ENCODE data around the gene SELP. TPM values are rescaled to one million over a fixed set of nuclear protein-coding genes. Genes with fewer than 3 reads are reported as not detected.

SELP gene
- total and polyA plus RNA-seq, 9 of the 15 experiments (the other 6 are each of a cell fraction or from before 2014, with no cell fraction given), result not detected

DNA sequence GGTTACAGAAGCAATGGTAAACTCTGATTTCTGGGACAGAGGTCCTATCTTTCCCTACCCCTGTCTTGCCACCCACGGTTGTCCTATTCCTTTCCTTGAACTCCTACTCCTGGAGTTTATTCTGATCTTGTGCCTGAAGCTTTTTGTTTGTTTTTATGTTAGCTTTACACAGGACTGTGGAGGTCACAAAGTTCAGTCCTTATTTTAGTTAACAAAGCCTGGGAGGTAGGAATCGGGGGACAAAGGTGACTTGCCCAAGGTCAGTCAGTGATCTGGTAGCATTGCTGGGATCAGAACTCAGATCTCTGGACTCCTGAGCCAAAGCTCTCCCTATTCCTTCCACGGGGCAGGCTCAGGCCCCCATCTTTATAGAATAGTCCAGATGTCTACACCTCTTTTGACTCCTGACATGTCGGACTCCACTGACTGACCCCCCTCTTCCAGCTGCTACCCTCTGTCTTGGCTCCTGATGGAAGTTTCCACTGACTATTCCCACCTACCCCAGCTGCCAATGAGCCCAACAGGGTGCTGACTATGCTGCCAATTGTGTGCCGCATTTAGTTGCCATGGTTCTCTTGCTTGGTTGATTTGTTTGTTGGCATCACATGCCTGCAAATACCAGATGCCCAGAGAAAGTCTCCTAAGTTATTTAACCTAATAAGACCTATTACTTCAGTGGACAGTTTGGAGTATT, 53.5 kb downstream of the SELP start:
- no peak for FAIRE-seq
- H3K79me2 ChIP-seq (ENCODE audit: control insufficient read depth, insufficient read depth, low read length), result no peaks in the 10 kb centered on the region
- DNase-seq (ENCODE audit: extremely low read depth in 1 of 4, low spot score in 3 of 4), result no peak
- peaks cover 2 to 4% of the 10 kb centered on the region in 2 experiments; a peak in 3 of 5 replicates for H3K27me3 ChIP-seq (ENCODE audit: control insufficient read depth in 2 of 2, insufficient read depth in 2 of 2, low read length in 2 of 2)
- no peaks in the 10 kb centered on the region for H3K9me1 ChIP-seq (ENCODE audit: control insufficient read depth, insufficient read depth, low read length)
- CTCF ChIA-PET (ENCODE audit: low intra/inter-chr PET ratio), result no interaction called here
- H4K20me1 ChIP-seq (replicated peaks; ENCODE audit: control insufficient read depth, insufficient read depth, low read length), result no peaks in the 10 kb centered on the region
- in situ Hi-C loops (cut with MboI), result no loop called here
- no peak overlapping the region for H3K27ac ChIP-seq (ENCODE audit: extremely low read depth, low read depth, low read length)
- no peaks in the 10 kb centered on the region for H3K36me3 ChIP-seq (ENCODE audit: control insufficient read depth, insufficient read depth, low read length)
- no peak overlapping the region for H3K4me2 ChIP-seq (ENCODE audit: insufficient read depth, low read length)
- H3K4me1 ChIP-seq (replicated peaks in 1 of 2; ENCODE audit: control insufficient read depth in 2 of 2, insufficient read depth in 2 of 2, low read length in 2 of 2), result no peaks in the 10 kb centered on the region
- 0% methylated on average over 5 of the region's 5 CpGs for WGBS (ENCODE audit: insufficient coverage, low coverage, missing lambda C conversion rate)
- no peak overlapping the region for H3K9ac ChIP-seq (ENCODE audit: insufficient read depth in 1 of 2, low read depth in 2 of 2, low read length in 2 of 2)
- no peak overlapping the region for H3K4me3 ChIP-seq
- no peak for TF ChIP-seq U2AF1 (optimal IDR thresholded peaks at IDR 0.05; ENCODE audit: low read depth, low read length)
- TF ChIP-seq, protein P1, sequence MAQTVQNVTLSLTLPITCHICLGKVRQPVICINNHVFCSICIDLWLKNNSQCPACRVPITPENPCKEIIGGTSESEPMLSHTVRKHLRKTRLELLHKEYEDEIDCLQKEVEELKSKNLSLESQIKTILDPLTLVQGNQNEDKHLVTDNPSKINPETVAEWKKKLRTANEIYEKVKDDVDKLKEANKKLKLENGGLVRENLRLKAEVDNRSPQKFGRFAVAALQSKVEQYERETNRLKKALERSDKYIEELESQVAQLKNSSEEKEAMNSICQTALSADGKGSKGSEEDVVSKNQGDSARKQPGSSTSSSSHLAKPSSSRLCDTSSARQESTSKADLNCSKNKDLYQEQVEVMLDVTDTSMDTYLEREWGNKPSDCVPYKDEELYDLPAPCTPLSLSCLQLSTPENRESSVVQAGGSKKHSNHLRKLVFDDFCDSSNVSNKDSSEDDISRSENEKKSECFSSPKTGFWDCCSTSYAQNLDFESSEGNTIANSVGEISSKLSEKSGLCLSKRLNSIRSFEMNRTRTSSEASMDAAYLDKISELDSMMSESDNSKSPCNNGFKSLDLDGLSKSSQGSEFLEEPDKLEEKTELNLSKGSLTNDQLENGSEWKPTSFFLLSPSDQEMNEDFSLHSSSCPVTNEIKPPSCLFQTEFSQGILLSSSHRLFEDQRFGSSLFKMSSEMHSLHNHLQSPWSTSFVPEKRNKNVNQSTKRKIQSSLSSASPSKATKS (CRISPR knock-in tag; IDR thresholded peaks at IDR 0.05), result no peak
- no peak for TF ChIP-seq NR2C2 (CRISPR knock-in tag; IDR thresholded peaks at IDR 0.05)
- no peak for TF ChIP-seq NR2C2 (tag; IDR thresholded peaks at IDR 0.05)
- no peak overlapping the region for H2AFZ ChIP-seq (ENCODE audit: low read depth, low read length)
- POLR2A ChIA-PET, result interaction anchor here (0.5 kb wide), 1 partner anchor 91 kb away, joined by 3 read pairs; the partner anchor contains the start of gene SLC19A2
- BruUV-seq (replicated peaks), result no TSS peak
- H3K9me3 ChIP-seq (replicated peaks; ENCODE audit: control insufficient read depth, insufficient read depth, low read depth, low read length), result no peaks in the 10 kb centered on the region
- no peak for ATAC-seq
- intact Hi-C loops (cut with micrococcal nuclease), result no loop called here

Data from K562 (cell line).